ENCODE results near the gene ADCY9. TPM values are rescaled to one million over a fixed set of nuclear protein-coding genes. Genes with fewer than 3 reads are reported as not detected.

Gene ADCY9
- total and polyA plus RNA-seq, 4 donors: 12.7 to 37.6 (median 17.6) TPM

DNA sequence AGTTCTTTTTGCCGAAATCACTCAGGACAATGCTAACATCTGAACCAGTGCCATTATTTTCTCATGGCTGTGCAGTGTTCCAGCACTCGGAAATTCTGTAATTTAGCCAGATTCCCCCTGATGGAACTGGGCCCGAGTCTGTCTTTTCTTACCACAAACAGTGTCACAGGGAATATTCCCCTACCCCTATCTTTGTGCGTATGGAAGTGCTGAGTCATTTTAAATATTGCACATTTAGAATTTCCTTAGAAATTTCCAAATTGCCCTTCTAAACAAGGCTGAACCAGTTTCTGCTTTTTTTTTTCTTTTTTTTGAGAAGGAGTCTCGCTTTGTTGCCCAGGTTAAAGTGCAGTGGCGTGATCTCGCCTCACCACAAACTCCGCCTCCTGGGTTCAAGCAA, 147.7 kb downstream of the ADCY9 start:
- 57 to 84% methylated on average over 8 of the region's 8 CpGs for WGBS, 2 donors
- Histone ChIP-seq H3K9ac (ENCODE audit: insufficient read depth in 1 of 2, low read length in 2 of 2) (no peak overlapping the region), H3K36me3 (ENCODE audit: control insufficient read depth in 4 of 4, insufficient read depth in 4 of 4, low read length in 4 of 4) (peaks cover 0 to 13% (median 9%) of the 10 kb centered on the region in 4 donors)

DNA sequence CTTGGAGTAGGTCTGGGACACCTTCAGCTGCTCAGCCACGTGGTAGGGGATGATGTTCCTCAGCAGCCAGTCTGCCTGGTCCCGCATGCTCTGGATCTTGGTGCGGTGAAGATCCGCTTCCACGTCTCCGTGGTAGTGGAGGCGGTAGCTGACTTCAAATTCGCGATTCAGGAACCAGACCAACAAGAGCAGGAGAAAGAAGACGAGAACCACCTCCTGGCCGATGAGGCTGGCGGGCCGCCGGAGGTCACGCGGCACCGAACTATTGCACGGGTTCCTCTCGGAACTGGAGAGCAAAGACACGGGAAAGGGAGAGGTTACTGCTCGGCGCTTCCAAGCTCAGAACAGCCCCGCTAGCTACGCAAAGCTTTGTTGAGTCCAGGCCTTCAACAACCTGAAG, 149.6 kb downstream of the ADCY9 start:
- H3K9me3 ChIP-seq (ENCODE audit: control insufficient read depth in 4 of 4, insufficient read depth in 3 of 4, low read length in 3 of 4): peaks cover 0 to 6% (median 0%) of the 10 kb centered on the region in 4 donors
- peaks cover 0 to 12% (median 8%) of the 10 kb centered on the region in 4 donors for H3K36me3 ChIP-seq (ENCODE audit: control insufficient read depth in 4 of 4, insufficient read depth in 4 of 4, low read length in 4 of 4)
- DNase-seq: no peak
- H3K9ac ChIP-seq (ENCODE audit: insufficient read depth in 1 of 2, low read length in 2 of 2): no peak overlapping the region
- WGBS, 2 donors: 97% methylated on average over 24 of the region's 24 CpGs
- peaks cover 0 to 6% (median 4%) of the 10 kb centered on the region in 5 donors for H3K4me1 ChIP-seq (ENCODE audit: control insufficient read depth in 5 of 5, insufficient read depth in 5 of 5, low read length in 5 of 5)
- ATAC-seq (ENCODE audit: insufficient read depth, low FRiP score): no peak
- no peak overlapping the region for H3K4me3 ChIP-seq
- no peak overlapping the region for H3K27ac ChIP-seq (ENCODE audit: low read depth in 1 of 2, low read length in 1 of 2)
- H3K27me3 ChIP-seq (ENCODE audit: control insufficient read depth in 3 of 3, insufficient read depth in 3 of 3, low read length in 2 of 3): no peaks in the 10 kb centered on the region
- TF ChIP-seq, protein P1, sequence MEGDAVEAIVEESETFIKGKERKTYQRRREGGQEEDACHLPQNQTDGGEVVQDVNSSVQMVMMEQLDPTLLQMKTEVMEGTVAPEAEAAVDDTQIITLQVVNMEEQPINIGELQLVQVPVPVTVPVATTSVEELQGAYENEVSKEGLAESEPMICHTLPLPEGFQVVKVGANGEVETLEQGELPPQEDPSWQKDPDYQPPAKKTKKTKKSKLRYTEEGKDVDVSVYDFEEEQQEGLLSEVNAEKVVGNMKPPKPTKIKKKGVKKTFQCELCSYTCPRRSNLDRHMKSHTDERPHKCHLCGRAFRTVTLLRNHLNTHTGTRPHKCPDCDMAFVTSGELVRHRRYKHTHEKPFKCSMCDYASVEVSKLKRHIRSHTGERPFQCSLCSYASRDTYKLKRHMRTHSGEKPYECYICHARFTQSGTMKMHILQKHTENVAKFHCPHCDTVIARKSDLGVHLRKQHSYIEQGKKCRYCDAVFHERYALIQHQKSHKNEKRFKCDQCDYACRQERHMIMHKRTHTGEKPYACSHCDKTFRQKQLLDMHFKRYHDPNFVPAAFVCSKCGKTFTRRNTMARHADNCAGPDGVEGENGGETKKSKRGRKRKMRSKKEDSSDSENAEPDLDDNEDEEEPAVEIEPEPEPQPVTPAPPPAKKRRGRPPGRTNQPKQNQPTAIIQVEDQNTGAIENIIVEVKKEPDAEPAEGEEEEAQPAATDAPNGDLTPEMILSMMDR (IDR thresholded peaks at IDR 0.05; ENCODE audit: control extremely low read depth, extremely low read depth): no peak

More for the DNA sequence above, 147.7 kb downstream of the ADCY9 start:
- Histone ChIP-seq H3K4me1 (ENCODE audit: control insufficient read depth in 5 of 5, insufficient read depth in 5 of 5, low read length in 5 of 5) (peaks cover 0 to under 1% (median 0%) of the 10 kb centered on the region in 5 donors), H3K4me3 (no peak overlapping the region), H3K27ac (ENCODE audit: low read depth in 1 of 2, low read length in 1 of 2) (no peak overlapping the region), H3K27me3 (ENCODE audit: control insufficient read depth in 3 of 3, insufficient read depth in 3 of 3, low read length in 2 of 3) (no peaks in the 10 kb centered on the region), H3K9me3 (ENCODE audit: control insufficient read depth in 4 of 4, insufficient read depth in 3 of 4, low read length in 3 of 4) (peaks cover 0 to 6% (median 0%) of the 10 kb centered on the region in 4 donors)
- DNase-seq (no peak), ATAC-seq (ENCODE audit: insufficient read depth, low FRiP score) (no peak)
- TF ChIP-seq, protein P1 (IDR thresholded peaks at IDR 0.05; ENCODE audit: control extremely low read depth, extremely low read depth): no peak

DNA sequence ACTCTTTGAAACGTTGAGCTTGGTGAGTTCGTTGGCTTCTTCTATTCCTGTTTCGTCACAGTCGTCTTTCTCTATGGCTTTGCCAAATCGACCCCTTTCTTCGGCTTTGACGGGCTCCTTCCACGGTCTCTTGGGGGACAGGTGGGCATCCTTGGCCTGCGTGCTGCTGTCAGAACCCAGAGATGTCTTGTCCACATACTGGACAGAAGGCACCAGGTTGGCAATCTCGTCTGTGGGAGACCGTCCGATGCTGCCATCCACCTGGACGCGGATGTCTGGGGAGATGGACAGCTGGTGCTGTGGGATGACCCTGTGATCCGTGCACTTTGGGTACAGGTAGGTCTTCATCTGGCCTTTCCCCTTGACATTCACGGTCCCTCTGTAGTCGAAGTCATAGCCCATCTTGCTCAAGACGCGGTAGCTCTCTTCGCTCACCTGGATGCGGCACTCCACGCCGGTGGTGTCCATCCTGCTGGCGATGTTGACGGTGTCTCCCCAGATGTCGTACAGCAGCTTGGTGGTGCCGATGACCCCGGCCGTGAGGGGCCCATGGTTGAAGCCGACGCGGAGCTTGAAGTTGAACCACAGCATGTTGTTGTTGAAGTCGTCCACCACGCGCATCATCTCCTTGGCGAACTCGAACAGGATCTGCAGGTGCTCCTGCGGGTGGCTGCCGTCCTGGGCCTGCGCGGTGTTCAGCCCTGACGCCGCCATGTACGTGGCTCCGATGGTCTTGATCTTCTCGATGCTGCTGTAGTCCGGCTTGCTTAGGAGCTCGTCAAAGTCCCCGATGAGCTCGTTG, 150.3 kb downstream of the ADCY9 start:
- TF ChIP-seq, protein P1 (IDR thresholded peaks at IDR 0.05; ENCODE audit: control extremely low read depth, extremely low read depth): no peak
- Histone ChIP-seq H3K27ac (ENCODE audit: low read depth in 1 of 2, low read length in 1 of 2) (no peak overlapping the region), H3K9ac (ENCODE audit: insufficient read depth in 1 of 2, low read length in 2 of 2) (no peak overlapping the region), H3K36me3 (ENCODE audit: control insufficient read depth in 4 of 4, insufficient read depth in 4 of 4, low read length in 4 of 4) (peaks cover 0 to 12% (median 8%) of the 10 kb centered on the region in 4 donors), H3K4me1 (ENCODE audit: control insufficient read depth in 5 of 5, insufficient read depth in 5 of 5, low read length in 5 of 5) (peaks cover 0 to 7% (median 6%) of the 10 kb centered on the region in 5 donors), H3K4me3 (no peak overlapping the region), H3K9me3 (ENCODE audit: control insufficient read depth in 4 of 4, insufficient read depth in 3 of 4, low read length in 3 of 4) (peaks cover 0 to 6% (median 0%) of the 10 kb centered on the region in 4 donors), H3K27me3 (ENCODE audit: control insufficient read depth in 3 of 3, insufficient read depth in 3 of 3, low read length in 2 of 3) (no peaks in the 10 kb centered on the region)
- no peak for ATAC-seq (ENCODE audit: insufficient read depth, low FRiP score)
- WGBS, 2 donors: 97% methylated on average over 50 of the region's 50 CpGs
- no peak for DNase-seq
